GM19193 (cell line): Measurements from ENCODE around the gene WWC2.

ENCODE experiments used
- POLR2A ChIP-seq: IDR thresholded peaks from 4 replicates; pipeline ENCODE4 v1.6.1; 2011; ENCODE audit not compliant: insufficient read depth, insufficient read length; ENCODE audit errors: extremely low read depth

Gene WWC2

DNA sequence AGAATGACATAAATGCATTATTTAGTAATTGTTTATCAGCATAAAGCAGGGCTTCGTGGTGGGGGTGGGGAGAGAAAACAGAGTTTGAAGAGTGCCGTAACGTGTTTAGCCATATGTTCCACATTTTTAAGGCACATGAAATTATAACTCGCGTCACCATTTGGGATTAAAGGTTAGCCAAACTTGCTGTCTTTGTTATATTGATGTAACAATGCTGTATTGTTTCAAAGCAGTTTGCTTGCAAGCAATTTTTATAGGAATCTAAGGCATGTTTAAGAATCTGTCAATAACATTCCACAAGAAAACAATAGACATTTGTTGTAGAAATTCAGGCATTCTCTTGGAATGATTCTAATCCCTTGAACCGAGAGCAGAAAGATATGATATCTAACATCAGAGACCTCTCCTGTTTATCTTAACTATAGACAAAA is 142.7 kb downstream of the WWC2 start:
- TF ChIP-seq POLR2A, result no peak

DNA sequence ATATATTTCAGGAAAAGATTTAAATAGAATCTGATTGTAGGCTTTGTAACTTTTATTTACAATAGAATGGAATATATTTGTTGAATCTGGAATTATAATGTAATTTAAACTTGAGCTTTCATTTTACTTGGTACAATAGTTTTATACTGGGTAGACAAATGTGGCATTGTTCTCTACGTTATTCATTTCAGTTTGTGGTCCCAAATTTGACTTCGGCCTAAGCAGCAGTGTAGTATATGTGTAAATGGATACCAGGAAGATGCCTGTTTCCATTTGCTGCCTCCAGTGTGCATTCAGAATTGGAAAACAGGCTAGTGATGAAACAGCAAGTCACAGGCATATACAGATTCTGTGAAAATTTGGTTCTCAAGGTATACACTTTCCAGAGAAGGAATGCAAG is 143.2 kb downstream of the WWC2 start:
- TF ChIP-seq POLR2A, result no peak

DNA sequence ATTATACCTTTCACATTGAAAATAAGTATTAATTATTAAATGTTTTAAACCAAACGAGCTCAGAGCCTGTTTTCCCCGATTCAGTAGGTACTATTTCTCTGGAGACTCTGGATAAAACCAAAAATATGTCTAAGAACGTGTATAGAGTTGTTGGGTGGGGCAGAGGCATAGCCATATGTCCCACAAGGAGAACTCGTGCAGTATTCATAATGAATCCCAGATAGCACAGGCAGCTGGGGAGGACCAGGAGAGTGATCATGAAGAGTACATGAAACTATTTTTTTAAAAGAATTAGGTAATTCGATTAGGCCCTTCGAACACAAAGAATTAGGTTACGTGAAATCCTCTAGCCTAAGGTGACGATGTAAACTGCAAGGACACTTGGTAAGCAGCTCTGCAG is 145.0 kb downstream of the WWC2 start:
- TF ChIP-seq POLR2A, result no peak

DNA sequence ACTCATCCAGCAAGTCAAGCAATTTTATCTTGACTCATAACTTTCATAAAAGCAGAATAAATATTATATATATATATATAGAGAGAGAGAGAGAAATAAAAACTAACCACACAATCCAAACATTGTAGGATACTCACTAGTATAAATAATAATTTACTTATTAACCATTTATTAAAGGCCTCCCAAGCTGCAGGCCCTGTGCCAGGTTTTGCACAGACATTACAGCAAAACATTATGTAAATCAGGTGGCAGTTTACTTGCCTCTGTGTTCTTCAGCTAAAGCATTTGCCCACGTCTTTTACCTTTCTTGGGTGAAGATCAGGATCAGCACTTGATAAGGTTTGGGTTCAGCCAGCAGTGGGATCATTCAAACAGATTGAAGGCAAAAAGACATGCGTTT is 145.4 kb downstream of the WWC2 start:
- TF ChIP-seq POLR2A, result no peak

DNA sequence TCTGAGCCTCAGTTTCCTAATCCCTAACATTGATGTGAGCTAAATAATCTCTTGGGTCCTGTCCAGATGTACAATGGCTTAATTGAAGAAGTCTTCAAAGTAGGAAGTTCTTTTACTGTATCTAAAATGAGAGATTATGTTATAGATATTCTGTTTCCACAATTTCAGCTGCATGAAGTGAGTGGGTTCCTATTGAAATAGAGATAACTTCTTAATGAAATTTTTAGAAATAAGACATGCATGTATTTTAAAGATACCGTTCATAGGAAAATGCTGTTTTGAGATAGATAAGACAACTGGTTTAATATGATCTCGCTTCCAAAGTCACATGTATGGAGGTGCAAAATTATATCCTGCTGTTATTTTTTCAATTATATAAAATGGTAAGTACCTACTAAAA is 149.1 kb downstream of the WWC2 start:
- no peak for TF ChIP-seq POLR2A

DNA sequence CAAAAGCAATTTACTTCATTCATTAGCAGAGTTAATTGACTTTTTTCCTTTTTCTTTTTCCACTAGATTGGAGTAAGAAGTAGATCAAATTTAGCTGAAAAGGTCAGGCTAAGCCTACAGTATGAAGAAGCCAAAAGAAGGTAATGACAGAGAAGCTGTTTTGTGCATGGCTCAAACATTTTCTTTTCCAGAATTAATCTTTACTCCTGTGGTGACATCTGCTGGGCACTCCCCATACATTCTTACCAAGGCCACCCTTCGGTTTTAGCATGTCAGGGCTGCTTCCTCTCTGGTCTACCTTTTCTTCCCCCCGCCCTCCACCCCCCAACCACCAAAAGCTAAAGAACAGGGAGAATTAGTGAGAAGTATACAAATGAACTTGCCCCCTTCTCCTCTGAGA is 150.8 kb downstream of the WWC2 start:
- no peak for TF ChIP-seq POLR2A

DNA sequence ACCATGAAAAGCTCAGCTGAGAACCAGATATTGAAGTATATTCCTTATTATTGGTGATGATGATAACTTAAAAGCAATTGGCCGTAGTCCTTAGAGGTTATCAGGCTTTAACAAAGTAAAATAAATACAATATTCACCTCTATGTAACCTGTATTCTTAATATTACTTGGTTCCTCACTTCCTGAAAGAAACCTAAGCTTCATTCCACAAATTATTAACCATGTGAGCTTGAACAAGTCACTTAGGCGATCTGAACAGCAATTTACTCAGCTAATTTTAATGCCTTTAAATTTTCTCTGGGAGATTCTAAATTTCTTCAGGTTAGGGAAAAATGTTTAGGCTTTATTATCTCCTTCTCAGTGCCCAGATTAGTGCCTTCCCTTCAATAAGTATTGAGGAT is 151.8 kb downstream of the WWC2 start:
- TF ChIP-seq POLR2A, result no peak

DNA sequence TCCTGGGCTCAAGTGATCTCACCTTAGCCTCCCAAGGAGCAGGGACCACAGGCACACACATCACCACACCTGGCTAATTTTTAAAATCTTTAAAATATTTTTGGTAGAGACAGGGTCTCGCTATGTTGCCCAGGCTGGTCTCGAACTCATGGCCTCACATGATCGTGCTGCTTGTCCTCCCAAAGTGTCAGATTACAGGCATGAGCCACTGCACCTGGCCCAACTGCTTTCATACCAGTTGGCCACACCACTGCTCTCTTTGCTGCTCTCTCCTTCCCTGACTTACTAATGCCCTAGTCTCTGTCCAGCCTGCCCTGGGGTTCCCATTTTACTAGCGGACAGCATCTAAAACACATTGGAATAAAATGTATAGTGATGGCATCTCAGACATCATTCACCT is 153.9 kb downstream of the WWC2 start:
- TF ChIP-seq POLR2A, result no peak

DNA sequence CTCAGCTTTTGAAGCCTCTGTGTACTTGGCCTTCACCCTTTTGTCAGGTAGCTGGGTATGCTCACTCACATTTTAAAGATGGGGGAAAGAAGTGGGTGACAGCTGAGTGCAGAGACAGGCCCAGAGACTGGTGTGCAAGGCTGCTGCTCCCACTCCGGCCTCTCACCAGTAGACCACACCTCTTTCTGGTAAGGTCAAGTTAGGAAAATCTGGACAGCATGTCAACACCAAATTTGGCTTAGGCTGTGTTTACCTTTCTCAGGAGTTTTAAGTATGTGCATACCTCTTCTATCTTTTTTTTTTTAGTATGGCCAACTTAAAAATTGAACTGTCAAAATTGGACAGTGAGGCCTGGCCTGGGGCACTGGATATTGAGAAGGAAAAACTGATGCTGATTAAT is 154.4 kb downstream of the WWC2 start:
- no peak for TF ChIP-seq POLR2A

DNA sequence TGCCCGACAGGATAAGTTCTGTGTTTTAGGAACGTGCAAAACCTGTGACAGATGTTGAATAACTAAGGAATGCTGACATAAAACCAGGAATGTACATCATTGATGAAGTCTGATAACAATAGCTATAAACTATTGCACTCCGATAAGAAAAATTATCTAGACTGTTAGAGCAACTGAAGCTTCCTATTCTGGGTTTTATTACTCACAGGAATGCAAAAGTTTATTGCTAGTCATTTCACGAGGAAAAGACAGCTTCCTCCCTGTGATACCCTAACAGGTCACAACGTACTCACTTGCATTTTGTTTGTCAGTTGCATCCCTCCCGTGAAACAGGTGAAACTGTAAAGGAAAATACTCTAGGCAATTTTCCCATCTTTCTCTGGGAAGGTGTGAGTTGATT is 155.1 kb downstream of the WWC2 start:
- TF ChIP-seq POLR2A, result no peak

DNA sequence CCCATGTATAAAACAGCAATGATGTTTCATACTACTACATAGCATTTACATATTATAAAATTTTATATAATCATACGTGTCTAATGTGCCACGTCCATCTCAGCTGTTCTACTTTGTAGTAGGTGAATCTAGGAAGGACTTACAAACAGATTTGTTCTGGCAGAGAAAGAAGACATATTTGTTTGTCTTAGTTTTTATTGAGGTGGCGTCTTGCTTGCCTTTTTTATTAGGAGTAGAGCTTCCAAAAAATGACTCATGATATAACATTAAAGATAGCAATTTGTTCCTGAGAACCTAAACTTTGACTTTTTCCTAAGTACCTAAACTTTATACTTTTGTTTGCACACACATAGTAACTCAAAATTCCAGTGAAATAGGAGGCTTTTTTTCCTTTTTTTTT is 156.4 kb downstream of the WWC2 start:
- TF ChIP-seq POLR2A, result no peak

DNA sequence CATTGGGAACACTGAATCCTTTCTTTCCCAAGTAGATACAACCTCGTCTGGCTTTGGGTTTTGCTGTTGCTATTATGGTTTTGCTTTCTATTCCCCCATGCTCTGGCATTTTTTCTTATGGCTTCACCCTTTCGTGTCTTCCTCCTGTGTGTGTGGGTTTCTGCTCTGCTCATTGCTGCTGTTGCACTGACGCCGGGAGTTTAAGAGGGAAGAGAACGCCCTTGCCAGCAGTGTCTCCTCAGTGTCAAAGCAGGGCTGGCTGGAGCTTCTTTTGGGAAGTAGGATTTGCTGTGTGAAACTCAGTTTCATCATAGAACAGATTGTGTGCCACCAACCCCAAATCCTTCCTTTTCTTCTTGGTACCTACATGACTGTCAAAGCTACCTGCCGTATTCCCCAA is 157.3 kb downstream of the WWC2 start:
- no peak for TF ChIP-seq POLR2A

DNA sequence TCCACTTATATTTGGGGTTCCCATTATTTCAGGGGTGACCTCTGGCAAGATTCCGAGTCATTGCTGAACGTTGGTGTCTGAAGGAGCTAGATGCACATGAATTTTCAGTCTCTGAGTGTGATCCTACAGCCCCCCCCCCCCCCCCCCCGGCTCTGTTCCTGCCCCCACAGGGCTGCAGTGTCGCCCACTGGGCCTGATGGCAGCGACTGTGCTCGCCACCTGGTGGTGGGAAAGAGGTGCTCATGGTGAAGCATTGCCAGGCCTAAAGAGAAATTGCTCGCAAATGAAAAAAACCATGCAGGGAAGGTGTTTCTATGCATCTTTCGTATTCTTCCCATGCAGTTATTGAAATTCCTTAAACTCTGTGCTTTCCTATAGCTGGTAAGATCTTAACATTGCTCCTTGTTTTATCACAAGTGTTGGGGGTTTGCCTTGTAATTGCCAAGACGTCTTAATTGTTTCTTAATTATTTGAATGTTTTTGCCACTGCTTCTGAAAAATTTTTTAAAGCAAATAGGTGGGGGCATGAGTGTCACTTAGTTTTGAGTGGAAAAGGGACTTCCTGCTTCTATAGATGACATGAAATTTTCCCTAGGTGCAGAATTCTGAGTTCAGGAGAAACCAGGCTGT is 157.8 kb downstream of the WWC2 start:
- no peak for TF ChIP-seq POLR2A

DNA sequence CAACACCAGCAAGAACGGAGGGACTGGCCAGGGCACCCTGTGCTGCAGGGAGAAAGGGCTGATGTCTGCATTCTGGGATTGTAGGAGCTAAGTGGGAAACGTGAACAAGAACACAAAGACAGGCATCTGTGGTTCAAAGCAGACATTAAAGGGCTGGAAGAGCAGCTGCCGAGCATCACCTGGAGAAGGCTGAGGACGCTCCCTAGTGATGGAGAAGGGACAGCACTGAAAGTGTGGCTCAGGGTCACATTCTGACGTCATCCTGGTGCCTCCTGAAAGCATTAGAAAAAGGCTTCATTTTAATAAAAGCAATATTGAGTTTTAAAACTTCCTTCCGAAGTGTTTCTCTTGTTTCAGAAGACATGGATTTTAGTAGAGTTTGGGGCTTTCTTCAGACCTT is 158.8 kb downstream of the WWC2 start:
- TF ChIP-seq POLR2A, result no peak

DNA sequence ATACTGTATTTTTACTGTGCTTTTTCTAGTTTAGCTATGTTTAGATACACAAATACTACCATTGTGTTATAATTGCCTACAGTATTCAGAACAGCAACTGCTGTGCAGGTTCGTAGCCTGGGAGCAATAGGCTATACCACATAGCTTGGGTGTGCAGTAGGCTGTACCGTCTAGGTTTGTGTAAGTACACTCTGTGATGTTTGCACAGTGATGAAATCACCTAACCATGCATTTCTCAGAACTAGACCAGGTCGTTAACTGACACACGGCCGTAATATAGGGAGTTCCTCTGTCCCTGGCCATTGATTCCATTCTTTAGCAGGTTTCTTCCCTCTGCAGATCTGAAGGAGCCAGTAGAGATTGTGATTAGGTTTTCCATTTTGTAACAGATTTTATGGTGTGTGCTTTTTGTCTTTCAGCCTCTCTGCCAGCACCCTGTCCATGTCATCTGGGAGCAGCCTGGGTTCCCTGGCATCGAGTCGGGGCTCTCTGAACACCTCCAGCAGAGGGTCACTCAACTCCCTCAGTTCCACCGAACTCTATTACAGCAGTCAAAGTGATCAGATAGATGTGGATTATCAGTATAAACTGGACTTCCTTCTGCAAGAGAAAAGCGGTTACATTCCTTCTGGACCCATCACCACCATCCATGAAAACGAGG is 161.6 kb downstream of the WWC2 start:
- TF ChIP-seq POLR2A, result no peak

DNA sequence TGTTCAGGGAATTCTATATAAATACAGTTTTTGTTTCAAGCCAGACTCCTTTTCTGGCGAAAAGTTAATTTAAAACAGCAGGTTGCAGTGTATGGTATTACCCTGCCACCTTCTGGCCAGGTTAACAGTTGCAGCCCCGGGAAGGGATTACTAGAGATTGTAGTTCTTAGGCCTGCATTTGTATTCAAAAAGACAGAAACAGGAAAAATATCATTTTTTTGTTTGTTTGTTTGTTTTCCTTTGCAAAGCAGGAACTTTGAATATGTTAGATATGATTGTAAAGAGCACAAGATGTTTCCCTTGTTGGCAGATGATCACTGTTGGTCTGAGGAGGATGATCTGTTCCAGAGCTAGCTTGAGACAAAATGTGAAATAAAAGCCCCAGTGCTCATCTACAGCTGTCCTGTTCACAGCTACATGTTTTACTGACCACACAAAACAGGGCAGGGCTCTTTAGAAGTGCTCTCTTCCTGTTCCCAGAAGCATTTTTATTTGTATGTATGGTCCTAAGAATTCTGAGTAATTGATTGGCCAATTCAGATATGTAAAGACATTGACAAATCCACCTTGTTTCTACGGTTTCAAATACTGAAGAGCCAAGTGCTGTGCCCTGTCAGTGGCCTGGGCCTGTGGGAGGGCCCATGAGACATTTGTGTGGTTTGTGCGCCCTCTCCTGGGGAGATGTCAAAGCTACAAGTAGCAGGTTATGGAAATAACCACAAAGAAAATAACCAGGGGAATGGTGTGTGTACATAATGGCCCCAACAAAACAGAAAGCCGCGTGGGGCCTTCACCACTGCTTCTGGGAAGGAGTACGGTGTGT is 163.1 kb downstream of the WWC2 start:
- no peak for TF ChIP-seq POLR2A

DNA sequence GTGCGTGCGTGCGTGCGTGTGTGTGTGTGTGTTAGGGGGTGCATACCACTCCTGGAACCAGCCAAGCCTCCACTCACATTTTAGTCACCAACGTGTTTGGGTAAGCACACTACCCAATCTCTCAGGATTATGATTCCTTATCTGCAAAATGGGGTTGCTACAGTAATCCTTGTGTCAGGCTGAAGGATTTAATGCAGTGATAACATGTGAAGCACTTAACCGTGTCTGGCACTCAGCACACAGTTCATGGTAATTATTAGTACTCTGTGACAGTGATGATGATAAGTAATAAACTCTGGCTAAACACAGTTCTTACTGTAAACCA is 163.7 kb downstream of the WWC2 start:
- TF ChIP-seq POLR2A, result no peak

DNA sequence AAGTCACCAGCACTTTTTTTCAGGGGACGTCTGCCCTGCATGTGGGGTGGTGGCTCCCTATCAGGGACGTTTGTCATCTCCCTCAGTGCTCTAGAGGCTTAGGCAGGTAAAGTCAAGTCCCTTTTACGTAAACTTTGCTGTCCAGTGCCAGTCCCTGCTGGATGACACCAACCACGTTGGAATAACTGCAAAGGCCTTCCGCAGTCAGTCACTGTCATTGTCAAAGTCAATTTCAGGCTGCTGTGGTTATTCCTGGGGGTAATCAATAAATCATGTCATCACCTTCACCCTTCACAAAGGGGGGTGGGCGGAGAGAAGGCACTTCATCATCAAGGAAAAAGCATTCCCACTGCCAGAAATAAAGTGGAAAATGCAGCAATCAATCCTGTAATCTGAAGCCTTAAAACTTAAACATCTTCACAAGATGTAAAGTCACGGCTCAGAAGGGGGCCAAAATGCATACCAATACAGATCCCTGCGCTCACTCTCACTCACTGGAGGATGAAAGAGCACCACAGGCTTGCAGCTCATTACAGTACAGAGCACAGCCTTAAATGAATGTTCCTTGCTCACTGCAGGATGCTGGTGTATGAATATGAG is 164.8 kb downstream of the WWC2 start:
- no peak for TF ChIP-seq POLR2A
